Measurements from ENCODE around the gene G6PD.

Gene G6PD

DNA sequence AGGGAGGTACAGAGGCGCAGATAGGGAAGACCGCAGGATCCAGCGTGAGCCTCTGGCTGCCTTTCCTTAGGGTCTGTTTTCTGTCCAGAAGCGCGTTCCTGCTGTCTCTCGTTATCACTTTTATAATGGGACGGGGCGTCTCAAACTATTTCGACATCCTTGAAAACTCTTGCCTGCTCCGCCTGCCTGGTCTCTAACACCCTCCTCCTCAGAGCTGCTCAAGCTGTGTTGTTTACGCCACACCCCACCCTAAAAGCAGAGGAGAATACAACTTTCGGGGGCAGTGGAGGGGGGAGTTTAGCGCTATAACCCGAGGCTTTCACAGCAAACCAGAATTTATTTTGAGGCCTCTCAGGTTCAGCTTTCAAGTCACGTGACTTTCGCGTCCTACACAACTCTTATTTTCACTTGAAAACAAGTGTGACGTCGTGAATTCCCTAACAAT is 30.0 kb downstream of the G6PD start:
- TF ChIP-seq GATA3 (IDR thresholded peaks at IDR 0.05; ENCODE audit: low read depth, low read length) = no peak

DNA sequence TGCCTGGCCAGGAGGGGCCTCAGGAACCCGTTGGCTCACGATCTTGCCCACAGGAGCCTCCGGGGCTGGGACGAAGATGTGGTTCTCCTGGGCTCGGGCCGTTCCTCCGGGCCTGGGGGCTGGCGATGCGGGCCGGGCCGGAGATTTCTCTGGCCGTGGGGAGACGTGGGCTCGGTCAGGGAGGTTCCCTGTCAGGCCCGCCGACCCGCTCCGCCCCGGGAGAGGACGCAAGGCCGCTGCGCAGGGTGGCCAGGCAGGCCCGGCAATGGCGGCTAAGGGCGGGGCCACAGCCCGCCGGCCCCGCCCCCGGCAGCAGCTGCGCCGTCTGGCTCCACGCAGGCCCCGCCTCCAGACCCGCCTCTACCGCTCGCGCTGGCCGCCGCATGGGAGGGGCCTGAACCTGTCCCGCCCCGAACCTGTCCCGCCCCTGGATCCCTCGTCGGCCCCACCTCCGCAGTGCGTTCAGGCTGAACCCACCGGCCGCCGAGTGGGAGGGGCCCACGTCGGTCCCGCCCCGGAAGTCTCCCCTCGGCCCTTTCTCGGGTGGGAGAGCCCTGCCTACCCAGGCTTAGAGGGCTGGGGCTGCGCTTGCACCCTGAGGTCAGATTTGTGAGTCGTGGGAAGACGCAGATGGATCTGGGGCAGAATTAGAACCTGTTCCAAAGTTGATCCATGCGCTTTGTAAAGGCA is 30.5 kb downstream of the G6PD start, which contains the start of gene FAM3A:
Gene FAM3A, minus strand, starts transcription at position 267 of the 690 bp plus-strand sequence. CDS start 460 bp downstream, outside the sequence.
- TF ChIP-seq GATA2 (IDR thresholded peaks at IDR 0.05; ENCODE audit: low read depth, low read length) (no peak), GATA3 (IDR thresholded peaks at IDR 0.05; ENCODE audit: low read depth, low read length) (no peak)

DNA sequence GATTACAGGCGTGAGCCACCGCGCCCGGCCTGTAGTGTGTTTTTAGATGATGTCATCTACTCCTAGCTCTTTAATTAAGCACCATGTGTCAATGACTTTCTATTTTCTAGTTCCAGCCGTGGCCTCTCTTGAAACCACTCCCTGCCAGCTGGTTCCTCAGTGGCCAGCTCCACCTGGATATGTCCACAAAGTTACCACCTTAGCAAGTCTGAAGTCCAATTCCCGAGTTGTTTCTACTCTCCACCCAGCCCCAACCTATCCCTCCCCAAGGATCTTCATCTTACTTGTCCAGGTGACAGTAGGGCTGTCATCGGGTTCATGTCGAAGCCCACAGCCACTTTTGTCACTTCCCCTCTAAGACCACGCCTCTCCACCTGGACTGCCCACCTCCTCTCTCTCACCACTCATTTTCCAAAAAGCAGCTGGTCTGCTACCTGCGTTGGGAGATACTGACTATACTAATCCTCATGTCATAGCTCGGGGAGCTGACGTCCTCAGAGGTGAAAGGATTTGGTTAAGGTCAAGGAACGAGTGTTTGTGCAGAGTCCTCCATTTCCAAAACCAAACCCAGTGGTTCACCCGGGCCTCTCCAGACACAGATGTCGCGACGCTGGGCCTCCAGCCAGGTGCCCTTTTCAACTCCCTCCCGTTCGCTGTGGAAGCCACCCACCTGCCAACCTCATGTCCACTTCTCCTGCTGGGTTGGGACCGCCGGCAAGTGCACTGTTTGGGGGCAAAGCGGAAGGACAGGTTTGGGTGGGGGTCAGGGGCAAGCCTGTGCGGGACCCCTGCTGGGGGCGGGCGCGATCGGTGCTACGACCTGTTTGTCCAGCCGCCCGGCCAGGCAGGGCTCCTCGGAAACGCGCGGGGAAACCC is 31.3 kb downstream of the G6PD start:
- TF ChIP-seq GATA2 (IDR thresholded peaks at IDR 0.05; ENCODE audit: low read depth, low read length) = no peak
- no peak for TF ChIP-seq GATA3 (IDR thresholded peaks at IDR 0.05; ENCODE audit: low read depth, low read length)

DNA sequence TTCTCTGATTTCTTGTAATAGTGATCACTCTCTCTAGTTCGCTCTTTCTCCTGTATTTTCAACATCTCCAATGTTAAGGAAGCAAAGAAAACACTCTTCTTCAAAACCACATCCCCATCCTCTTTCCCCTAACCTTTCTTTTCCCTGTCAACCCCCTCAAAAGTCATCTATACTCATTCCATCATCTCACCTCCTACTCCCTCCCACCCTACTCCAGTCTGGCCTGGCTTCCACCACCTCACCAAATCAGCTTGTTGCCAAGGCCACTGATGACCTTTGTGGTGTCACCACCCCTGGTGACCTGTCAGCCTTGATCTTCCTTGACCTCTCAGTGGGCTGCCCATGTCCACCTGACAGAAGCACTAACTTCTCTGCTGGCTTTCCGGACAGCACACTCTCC is 32.9 kb downstream of the G6PD start:
- TF ChIP-seq GATA3 (IDR thresholded peaks at IDR 0.05; ENCODE audit: low read depth, low read length) = no peak
- TF ChIP-seq GATA2 (IDR thresholded peaks at IDR 0.05; ENCODE audit: low read depth, low read length) = no peak

DNA sequence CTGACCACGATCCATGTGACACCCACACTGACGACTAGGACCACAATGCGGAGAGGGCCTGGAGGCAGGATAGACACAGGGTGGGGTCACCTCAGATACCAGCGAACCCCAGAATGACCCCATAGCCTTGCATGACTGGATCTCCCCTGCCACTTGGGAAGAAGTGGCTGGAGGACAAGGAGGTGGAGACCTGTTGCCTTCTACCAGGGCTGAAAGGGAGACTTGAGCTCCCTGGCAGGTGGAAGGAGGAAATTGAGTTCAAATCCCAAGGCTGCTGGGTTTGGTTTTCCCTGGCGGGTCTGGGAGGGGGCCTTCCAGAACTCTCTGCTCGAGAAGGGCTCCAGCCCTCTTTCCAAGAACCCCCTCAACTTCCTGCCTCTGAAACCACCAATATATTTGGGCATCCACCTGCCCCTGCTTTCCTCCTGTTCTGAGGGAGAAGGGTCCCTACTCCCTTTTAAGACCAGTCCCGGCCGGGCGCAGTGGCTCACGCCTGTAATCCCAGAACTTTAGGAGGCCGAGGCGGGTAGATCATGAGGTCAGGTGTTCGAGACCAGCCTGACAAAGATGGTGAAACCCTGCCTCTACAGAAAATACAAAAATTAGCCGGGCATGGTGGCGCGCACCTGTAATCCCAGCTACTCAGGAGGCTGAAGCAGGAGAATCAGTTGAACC is 33.6 kb downstream of the G6PD start:
- TF ChIP-seq GATA2 (IDR thresholded peaks at IDR 0.05; ENCODE audit: low read depth, low read length) (no peak), GATA3 (IDR thresholded peaks at IDR 0.05; ENCODE audit: low read depth, low read length) (no peak)

DNA sequence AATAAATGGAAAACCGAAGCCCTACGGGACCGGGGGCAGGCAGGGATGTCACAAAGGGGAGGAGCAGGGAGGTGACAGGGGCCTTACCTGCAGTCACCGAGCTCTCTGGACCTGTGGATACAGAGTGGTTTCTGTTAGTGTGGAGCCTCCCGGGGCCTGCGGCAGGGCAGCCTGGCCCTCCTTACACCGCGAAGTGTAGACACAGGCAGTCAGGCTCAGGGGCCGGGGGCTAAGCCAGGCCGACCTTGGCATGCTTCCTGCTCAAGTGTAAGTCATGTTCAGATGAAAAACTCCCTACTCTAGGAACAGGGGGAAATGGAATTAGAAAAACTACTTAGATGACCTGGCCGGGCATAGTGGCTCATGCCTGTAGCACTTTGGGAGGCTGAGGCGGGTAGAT is 34.9 kb downstream of the G6PD start:
- TF ChIP-seq GATA3 (IDR thresholded peaks at IDR 0.05; ENCODE audit: low read depth, low read length) = no peak
- no peak for TF ChIP-seq GATA2 (IDR thresholded peaks at IDR 0.05; ENCODE audit: low read depth, low read length)

DNA sequence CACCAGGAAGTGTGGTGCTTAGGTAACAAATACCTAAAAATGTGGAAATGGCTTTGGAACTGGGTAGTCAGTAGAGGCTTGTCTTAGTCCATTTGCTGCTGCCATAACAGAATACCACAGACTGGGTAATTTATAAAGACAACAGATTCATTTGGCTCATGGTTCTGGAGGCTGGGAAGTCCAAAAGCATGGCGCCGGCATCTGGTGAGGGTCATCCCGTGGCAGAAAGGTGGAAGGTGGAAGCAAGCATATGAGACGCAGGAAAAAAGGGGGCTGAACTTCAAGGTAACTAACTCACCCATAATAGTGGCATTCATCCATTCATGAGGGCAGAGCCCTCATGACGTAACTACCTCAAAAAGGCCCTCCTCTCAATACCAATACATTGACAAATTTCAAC is 37.2 kb downstream of the G6PD start:
- TF ChIP-seq GATA2 (IDR thresholded peaks at IDR 0.05; ENCODE audit: low read depth, low read length) = no peak
- no peak for TF ChIP-seq GATA3 (IDR thresholded peaks at IDR 0.05; ENCODE audit: low read depth, low read length)

DNA sequence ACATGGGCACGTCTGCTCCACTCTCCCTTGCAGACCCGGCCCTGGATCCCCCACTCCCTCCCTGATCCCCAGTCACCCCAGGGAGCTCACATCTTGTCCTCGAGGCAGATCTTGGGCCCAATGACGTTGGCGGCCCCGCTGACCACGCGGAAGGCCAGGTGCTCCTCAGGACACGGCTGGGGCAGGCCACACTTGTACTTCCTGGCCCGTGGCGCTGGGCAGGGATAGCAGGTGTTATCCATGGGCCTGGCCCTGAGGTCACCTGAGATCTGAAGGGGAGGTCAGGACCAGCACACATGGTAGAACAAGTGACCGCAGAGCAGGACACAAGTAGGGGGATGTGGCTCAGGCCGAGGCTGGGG is 38.3 kb downstream of the G6PD start:
- TF ChIP-seq GATA3 (IDR thresholded peaks at IDR 0.05; ENCODE audit: low read depth, low read length) (no peak), GATA2 (IDR thresholded peaks at IDR 0.05; ENCODE audit: low read depth, low read length) (no peak)

DNA sequence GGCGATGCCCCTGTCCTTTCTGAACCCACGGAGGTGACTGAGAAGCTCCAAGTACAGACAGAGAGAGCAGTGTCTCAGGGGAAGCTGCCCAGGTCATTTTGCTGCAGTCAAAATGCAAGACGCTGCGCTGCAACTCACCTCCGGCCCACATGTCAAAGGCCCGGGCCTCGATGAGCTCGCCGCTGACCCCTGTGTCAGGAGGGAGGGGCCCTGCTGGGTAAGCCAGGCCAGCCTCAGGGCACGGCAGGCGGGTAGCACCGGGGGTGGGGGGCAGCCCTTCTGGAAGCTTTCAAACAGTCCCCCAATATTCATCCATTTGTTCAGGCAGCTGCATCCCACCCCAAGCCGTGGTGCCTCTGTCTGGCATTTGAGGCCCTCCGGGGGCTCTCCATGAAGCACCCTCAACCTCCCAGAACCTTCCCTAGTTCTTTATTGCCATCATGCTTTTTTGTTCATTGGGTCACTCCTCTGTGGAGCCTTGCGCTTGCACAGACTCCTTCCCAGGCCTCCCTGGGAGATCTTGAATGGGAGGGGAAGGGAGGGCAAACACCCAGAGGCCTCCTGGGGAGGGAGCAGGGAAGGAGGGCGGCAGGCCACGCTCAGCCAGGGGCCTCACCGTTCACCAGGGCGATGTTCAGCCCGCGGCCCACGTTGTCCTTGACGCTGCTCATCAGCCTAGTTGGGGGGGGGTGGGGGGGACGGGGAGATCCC is 38.8 kb downstream of the G6PD start:
- no peak for TF ChIP-seq GATA3 (IDR thresholded peaks at IDR 0.05; ENCODE audit: low read depth, low read length)
- TF ChIP-seq GATA2 (IDR thresholded peaks at IDR 0.05; ENCODE audit: low read depth, low read length) = no peak

DNA sequence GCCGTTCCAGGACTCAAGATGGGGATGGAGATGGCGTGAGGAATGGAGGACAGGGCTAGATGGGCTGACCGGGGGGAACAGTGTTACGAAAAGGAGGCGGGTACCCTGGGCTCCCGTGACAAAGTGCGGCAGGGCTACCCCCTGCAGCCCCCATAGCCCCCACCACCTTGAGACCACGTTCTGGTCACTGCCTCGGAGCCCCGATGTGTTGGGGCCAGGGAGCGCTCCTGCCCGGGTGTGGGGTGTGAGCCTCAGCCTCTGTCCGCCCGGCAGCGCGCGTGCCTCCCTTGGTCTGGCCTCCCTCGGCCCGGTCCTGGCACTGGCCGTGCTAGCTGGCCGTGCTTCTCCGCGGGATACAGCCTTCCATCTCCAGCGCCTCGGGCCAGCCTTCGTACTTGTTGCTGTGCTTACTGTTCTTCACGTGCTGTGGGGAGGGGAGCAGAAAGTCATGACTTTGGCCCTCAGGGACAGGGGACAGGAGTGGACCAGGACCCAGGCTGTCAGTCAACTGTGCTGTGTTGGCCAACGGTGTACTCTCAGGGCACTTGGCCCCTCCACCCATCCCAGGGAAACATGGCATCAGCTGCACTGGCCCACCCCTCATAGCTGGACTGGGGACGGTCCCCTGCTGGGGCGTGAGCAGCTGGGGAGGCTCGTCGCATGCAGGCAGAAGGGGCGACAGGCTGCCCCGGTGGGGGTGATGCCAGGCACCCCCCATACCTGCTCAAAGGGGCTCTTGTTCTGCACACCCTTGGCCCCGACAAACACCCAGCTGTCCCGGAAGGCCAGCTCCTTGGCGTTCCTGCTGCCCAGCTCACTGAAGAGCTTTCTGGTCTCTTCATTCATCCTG is 39.9 kb downstream of the G6PD start:
- TF ChIP-seq GATA3 (IDR thresholded peaks at IDR 0.05; ENCODE audit: low read depth, low read length) = no peak
- no peak for TF ChIP-seq GATA2 (IDR thresholded peaks at IDR 0.05; ENCODE audit: low read depth, low read length)

DNA sequence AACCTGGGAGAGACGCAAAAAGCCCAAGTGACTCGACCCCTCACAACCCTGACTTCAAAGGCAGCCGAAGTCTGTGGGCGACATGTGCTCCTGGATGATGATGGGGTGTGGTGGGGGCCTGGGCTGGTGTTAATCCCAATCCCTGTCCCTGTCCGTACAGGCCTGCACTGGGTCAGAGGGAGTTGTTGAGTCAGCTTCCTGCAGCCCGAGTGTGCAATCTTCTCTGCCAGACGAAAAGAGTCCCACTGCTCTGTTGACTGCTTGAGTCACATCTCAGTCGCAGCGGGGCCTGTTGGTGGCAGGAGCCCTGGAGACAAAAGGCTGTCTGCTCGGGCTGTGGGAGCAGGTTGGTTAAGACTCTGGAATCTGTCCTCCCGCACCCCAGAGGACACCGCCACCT is 40.9 kb downstream of the G6PD start:
- TF ChIP-seq GATA3 (IDR thresholded peaks at IDR 0.05; ENCODE audit: low read depth, low read length) (no peak), GATA2 (IDR thresholded peaks at IDR 0.05; ENCODE audit: low read depth, low read length) (no peak)

DNA sequence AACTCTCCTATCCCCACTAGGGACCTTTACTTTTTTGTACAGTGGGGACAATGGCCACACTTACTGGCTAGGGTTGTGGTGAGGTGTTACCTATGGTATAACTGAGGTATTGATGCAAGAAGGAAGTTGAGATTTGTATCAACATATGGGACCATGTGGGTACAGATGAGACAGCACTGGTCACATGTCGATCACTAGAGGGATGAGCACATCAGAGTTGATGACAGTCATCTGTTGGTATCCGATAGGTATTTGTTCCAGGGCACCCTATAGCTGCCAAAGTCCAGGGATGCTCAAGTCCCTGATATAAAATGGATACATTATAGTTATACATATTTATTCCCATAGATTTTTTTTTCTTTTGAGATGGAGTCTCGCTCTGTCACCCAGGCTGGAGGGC is 43.7 kb downstream of the G6PD start:
- TF ChIP-seq GATA3 (IDR thresholded peaks at IDR 0.05; ENCODE audit: low read depth, low read length) = no peak
- no peak for TF ChIP-seq GATA2 (IDR thresholded peaks at IDR 0.05; ENCODE audit: low read depth, low read length)

DNA sequence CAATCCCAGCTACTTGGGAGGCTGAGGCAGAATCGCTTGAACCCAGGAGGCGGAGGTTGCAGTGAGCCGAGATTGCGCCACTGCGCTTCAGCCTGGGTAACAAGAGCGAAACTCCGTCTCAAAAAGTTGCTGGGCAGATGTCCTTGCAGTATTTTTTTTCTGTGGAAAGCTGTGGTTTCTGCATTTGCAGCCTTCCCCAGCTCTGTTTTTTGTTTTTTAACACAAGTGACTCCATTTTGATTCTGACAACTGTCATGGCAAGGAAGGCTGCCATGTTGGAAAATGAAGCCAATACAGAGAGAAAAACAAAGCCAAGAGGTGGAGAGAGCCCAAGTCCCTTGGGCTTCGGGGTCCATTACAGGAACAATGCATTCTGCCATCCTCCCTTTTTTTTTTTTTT is 44.5 kb downstream of the G6PD start:
- TF ChIP-seq GATA2 (IDR thresholded peaks at IDR 0.05; ENCODE audit: low read depth, low read length) (no peak), GATA3 (IDR thresholded peaks at IDR 0.05; ENCODE audit: low read depth, low read length) (no peak)

All from SH-SY5Y (cell line).